ENCODE measurements around the gene NUDT6.
"Not testable (repeated sequence)": the region's sequence is repeated elsewhere in the genome, so short reads cannot be mapped to it uniquely, and the experiment has no call there.

Gene NUDT6

GRCh38 chr4:122879001-122879400, 43.4 kb downstream of the NUDT6 start:
- DNase-seq (ENCODE audit: low spot score): no peak
- FAIRE-seq: no peak

GRCh38 chr4:122876456-122876855, 45.9 kb downstream of the NUDT6 start:
- DNase-seq (ENCODE audit: low spot score) (no peak), FAIRE-seq (no peak)

- DNase-seq (ENCODE audit: low spot score): no peak
- peak; percentile 66 for FAIRE-seq
These were observed 46.4 kb downstream of the NUDT6 start for GRCh38 chr4:122875949-122876348.

GRCh38 chr4:122873821-122874593, 48.4 kb downstream of the NUDT6 start:
- DNase-seq (ENCODE audit: low spot score): peak; percentile 49
- FAIRE-seq: no peak

GRCh38 chr4:122873146-122873545, 49.3 kb downstream of the NUDT6 start:
- FAIRE-seq: no peak
- DNase-seq (ENCODE audit: low spot score): no peak

GRCh38 chr4:122868235-122868634, 54.2 kb downstream of the NUDT6 start:
- DNase-seq (ENCODE audit: low spot score); FAIRE-seq: not testable (repeated sequence)

GRCh38 chr4:122865425-122865824, 57.0 kb downstream of the NUDT6 start:
- DNase-seq (ENCODE audit: low spot score) (no peak), FAIRE-seq (no peak)

GRCh38 chr4:122863639-122864038, 58.8 kb downstream of the NUDT6 start:
- no peak for DNase-seq (ENCODE audit: low spot score)
- no peak for FAIRE-seq

- no peak for DNase-seq (ENCODE audit: low spot score)
- no peak for FAIRE-seq
These were observed 61.0 kb downstream of the NUDT6 start for GRCh38 chr4:122861172-122861943.

GRCh38 chr4:122858705-122859104, 63.7 kb downstream of the NUDT6 start:
- FAIRE-seq (no peak), DNase-seq (ENCODE audit: low spot score) (no peak)

GRCh38 chr4:122857160-122857559, 65.2 kb downstream of the NUDT6 start:
- no peak for FAIRE-seq
- no peak for DNase-seq (ENCODE audit: low spot score)

- no peak for DNase-seq (ENCODE audit: low spot score)
- FAIRE-seq: no peak
These were observed 67.0 kb downstream of the NUDT6 start for GRCh38 chr4:122855353-122855890.

GRCh38 chr4:122854447-122855352, 67.7 kb downstream of the NUDT6 start:
- FAIRE-seq: no peak

GRCh38 chr4:122851568-122851967, 70.8 kb downstream of the NUDT6 start:
- DNase-seq (ENCODE audit: low spot score) (no peak), FAIRE-seq (no peak)

More at GRCh38 chr4:122854447-122855352, 67.7 kb downstream of the NUDT6 start:
- DNase-seq (ENCODE audit: low spot score): no peak

- FAIRE-seq; DNase-seq (ENCODE audit: low spot score): not testable (repeated sequence)
These were observed 72.6 kb downstream of the NUDT6 start for GRCh38 chr4:122849789-122850188.

GRCh38 chr4:122847931-122848330, 74.5 kb downstream of the NUDT6 start:
- FAIRE-seq (no peak), DNase-seq (ENCODE audit: low spot score) (no peak)

- no peak for FAIRE-seq
- no peak for DNase-seq (ENCODE audit: low spot score)
These were observed 76.6 kb downstream of the NUDT6 start for GRCh38 chr4:122845760-122846159.

GRCh38 chr4:122845066-122845465, 77.3 kb downstream of the NUDT6 start:
- FAIRE-seq: no peak
- no peak for DNase-seq (ENCODE audit: low spot score)

GRCh38 chr4:122844391-122844790, 78.0 kb downstream of the NUDT6 start:
- FAIRE-seq; DNase-seq (ENCODE audit: low spot score): not testable (repeated sequence)

GRCh38 chr4:122842984-122843531, 79.3 kb downstream of the NUDT6 start:
- no peak for DNase-seq (ENCODE audit: low spot score)
- no peak for FAIRE-seq

All from urothelium cell line (cell line).